Mucosa of gallbladder (tissue), 1 donor: Measurements from ENCODE around the gene GSDMA. TPM values are rescaled to one million over a fixed set of nuclear protein-coding genes. Genes with fewer than 3 reads are reported as not detected.

Source experiments
- DNase-seq: peaks from one replicate; pipeline ENCODE4 v3.0.0-alpha.2; 2020; ENCODE audit warnings: low spot score
- total RNA-seq: library from RNA; stranded (reverse); gene quantifications from one replicate; pipeline ENCODE4 v1.2.1, GENCODE V29; 2021
- donor health status: DM: no; HTN: no; CAD: no.

The GSDMA gene
- total RNA-seq, 1 donor from 2014 or later: not detected

DNA sequence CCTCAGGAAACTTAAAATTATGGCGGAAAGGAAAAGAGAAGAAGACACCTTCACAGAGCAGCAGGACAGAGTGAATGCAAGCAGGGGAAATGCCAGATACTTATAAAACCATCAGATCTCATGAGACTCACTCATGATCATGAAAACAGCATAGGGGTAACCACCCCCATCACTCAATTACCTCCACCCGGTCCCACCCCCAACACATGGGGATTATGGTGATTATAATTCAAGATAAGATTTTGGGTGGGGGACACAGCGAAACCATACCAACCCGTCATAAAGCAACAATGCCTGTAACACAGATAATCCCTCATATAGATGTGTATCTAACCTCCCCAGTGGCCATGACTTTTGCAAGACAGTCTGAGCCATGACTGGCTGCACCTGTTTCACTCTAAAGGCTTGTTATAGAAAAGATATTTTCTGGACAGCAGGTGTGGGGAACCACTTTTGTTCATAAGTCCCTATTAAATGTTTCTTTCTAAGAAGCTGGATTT lies 7.0 kb upstream of the GSDMA start:
- DNase-seq: no peak

DNA sequence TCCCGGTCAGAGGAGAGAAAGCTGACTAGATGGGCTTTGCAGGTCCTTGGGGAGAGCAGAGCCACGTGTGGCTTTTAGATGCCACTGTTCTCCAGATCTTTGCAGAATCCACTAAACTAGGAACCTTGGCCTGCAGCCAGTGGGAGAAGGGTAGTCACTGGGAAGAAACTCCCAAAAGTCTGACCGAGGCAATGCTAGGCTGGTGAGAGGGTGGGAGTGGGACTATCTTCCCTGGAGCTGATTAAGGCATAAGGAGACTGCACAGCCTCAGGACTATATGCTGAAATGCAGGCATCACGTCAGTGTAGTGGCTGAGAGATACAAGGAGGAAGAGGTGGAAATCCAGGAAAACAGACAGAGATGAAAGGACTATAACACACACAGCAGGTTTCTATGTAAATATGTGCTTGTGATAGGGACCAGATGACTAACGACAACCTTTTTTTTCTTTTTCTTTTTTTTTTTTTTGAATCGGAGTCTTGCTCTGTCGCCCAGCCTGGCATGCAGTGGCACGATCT lies 2.2 kb upstream of the GSDMA start:
- no peak for DNase-seq

DNA sequence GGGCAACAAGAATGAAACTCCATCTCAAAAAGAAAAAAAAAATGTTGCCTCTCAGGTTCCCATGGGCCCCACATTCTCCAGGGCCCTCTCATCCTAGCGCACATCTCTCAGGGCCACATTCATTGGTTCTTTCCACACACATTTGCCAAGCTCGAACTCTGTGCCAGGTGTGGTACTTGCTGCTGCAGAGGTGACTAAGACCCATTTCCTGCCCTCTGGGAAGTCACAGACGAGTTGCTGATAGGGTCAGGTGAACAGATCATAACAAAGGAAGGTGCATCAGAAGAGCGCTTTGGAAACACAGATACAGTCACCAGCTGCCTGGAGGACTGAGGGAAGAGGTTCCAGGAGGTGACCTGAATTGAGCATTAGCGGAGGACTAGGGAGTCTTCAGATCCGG lies 1.0 kb downstream of the GSDMA start:
- DNase-seq: no peak

DNA sequence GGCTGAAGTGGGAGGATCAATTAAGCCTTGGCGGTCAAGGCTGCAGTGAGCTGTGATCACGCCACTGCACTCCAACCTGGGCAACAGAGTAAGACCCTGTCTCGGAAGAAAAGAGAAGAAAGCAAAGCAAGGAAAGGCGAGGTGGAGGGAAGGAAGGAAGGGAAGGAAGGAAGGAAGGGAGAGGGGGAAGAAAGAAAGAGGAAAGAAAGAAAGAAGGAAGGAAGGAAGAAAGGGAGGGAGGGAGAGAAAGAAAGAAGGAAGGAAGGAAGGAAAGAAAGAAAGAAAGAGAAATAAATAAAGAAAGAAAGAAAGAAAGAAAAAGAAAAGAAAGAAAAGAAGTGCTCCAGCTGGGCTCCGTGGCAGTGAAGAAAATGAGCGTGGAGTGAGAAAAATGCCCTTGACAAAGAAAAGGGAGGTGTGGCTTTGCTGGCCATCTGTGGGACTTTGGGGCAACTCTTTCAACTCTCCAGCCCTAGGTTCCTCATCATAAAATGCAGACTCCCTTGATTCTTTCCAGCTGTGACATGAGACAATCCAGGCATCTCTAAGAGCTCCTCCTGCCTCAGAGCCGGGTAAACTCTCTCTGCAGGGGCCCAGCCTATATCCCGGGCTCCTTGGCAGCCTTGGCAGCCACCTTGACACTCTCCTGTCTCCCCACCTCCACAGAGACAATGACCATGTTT lies 2.4 kb downstream of the GSDMA start:
- no peak for DNase-seq

DNA sequence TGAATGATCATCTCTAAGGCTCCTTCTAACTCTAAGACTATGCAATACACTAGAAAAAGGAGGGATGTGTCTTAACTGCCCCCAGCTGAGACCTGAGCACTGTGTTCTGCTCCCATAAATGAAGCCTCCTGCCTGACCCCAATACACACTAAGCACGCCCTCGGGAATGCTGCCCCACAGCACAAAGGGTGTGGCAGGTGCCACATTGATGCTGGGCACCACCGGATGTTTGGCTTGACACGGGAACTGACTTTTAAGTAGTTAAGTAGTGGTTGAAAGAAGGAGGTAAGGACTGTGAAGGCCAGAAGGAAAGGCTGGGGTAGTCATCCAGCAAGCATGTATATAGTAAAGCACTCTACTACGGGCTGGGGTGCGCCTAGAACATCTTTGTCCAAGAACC lies 4.0 kb downstream of the GSDMA start:
- DNase-seq: no peak

DNA sequence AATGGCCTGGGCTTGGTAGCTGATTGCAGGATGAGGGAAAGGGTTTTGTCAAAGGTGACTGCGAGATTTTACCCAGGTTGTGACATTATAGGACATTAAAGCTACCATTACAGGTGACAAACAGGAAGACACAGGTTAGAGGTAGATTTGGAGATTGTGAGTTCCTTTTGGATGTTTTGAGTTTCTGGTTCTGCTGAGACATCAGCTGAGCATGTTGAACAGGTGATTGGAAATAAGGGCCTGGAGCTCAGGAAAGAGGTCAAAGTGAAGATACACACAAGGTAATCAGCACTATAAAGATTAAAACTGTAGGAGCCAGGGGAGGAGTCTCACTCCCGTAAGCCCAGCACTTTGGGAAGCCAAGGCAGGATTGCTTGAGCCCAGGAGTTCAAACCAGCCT lies 6.0 kb downstream of the GSDMA start:
- DNase-seq: no peak

DNA sequence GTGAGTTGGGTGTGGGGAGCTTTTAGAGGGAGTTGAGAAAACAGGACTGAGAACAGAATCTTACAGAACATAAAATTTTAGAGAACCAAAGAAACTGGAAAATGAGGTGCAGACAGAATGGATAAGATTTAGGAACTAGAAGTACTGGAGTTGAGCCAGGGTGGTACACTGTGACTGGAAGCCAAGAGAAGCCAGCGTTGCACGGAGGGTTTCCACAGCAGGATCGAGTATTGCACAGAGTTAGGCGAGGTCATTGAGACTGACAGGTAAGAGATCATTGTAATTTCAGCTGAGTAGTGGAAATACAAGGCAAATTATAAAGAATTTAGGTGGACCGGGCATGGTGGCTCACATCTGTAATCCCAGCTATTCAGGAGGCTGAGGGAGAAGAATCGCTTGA lies 6.6 kb downstream of the GSDMA start:
- DNase-seq: no peak

DNA sequence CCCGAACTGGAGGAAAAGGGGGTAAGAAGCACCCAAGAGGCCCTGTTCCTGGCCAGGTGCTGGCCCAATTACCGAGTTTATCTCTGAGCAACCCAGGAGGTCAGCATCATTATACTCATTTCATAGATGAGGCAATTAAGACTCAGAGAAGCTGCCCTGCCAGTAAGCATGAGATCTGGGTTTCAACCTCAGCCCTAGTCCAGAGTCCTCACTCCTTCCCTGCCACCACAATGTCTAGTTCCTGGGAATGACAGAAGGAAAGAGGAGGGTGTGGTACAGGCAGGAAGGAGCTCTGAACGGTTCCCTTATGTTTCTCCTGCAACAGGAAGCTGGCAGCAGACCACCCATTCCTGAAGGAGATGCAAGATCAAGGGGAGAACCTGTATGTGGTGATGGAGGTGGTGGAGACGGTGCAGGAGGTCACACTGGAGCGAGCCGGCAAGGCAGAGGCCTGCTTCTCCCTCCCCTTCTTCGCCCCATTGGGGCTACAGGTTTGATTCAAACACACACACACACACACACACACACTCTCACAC lies 7.4 kb downstream of the GSDMA start:
- no peak for DNase-seq

DNA sequence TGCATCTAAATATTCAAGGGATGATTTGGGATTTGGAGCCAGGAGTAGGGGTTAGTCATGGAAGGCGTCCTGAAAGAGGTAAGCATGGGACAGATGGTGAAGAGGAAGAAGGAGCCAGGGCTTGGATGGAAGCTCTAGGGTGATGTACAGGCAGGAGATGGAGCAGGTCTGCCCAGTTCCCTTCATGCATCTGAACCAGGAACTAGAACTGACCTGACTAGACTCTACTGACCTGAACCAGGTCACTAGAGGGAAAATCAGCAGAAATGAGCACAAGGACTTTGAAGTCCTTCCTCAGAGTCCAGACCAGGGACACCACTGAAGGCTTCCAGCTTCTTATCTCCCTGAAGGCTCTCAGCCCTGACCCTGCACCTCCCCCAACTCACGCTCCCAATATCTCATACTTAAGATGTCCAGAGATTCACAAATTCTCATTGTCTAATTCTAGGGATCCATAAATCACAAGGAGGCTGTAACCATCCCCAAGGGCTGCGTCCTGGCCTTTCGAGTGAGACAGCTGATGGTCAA lies 8.3 kb downstream of the GSDMA start:
- DNase-seq: no peak

DNA sequence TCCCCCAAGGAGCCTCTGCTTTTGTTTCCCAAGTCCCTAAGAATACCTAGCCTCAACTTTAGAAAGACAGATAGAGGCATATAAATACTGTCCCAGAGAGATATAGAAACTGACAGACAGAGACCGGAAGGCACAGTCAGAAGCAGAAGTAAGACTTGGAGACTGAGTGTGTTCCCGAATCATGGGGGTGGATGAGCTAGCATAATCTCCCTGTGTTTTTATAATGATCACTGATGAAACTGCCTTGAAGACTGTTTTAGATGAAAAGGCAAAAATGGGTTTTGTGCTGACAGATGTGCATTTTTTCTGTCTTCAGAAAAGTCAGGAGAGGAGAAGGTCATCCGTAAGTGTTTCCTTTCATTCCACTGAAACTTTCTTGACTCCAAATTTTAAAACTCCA lies 9.5 kb downstream of the GSDMA start:
- no peak for DNase-seq

DNA sequence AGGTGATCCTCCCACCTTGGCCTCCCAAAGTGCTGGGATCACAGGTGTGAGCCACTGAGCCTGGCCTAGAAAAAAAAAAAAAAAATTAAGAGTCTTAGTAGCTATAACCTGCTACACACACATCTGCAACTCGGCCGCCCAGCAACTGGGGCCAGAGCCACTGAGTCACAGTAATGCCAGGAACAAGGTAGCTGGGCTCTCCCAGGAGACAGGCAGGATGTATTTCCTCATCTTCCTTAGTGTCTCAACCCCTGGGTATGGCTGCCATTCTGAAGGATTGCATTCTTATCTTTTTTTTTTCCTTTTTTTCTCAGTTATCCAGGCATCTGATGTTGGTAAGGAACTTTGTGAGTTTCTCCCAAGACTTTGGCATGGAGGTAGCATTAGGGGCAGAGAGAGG lies 10.7 kb downstream of the GSDMA start:
- DNase-seq: no peak

DNA sequence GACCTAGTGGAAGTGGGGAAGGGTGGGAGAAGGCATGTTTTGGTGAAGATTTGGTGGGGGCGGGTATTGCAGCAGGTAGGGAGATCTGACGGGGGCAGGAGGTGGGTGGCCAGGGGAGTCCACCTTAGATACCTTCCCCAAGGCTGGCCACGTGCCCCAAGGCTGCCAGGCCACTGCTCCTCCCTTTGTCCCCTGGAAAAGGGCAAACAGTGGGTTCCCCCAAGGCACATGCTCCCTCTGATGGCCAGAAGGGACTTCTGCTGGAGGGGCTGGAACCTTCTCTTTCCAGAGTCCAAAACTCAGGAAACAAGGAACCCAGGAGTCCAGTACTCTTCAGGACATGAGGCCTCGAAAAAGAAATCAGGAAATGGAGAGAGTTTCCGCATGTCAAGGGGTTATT lies 11.6 kb downstream of the GSDMA start:
- DNase-seq: no peak

DNA sequence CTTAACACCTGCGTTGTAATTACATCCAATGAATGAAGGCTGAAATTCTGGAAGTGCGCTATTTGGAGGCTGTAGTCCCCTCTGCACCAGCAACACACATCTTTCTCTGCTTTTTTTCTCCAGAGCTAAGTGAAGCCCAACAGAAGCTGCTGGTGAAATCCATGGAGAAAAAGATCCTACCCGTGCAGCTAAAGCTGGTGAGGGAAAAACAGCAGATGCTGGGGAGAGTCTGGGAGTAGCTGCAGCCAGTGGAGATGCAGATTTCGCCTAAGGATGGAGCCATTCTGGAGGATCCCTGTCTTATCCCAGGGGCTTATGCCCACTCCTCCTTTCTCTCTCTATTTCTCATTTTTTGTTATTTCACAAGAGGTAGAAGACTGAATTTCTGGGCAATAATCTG lies 13.0 kb downstream of the GSDMA start:
- DNase-seq: no peak

DNA sequence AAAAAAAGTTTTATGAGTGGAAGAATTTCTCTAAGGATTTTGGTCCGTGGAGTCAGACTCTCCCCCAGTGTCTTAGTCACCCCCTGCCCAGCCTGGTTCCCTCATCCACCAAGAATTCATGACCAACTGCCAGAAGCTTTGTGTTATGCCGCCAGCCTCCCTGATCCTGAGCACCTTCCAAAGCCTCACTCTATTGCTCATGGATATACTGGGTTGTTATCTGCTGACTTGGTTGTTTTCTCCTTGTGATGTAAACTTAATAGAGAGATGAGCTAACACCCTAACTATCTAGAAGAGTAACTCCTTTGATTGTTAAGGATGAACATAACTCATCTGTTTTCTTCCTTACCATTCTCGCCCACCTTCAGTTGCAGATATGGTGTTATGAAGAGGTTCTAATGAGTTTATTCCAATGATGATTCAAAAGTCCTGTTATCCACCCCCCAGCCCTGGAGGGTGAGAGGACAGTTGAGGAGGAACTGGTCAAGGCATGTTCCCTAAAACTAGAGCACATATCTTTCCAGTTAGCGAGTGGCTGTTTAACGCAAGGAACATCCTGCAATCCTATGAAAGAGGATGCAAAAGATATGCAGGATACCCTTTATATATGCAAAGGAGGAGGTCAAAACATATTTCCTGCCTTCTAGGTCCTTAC lies 16.3 kb downstream of the GSDMA start:
- DNase-seq: no peak

DNA sequence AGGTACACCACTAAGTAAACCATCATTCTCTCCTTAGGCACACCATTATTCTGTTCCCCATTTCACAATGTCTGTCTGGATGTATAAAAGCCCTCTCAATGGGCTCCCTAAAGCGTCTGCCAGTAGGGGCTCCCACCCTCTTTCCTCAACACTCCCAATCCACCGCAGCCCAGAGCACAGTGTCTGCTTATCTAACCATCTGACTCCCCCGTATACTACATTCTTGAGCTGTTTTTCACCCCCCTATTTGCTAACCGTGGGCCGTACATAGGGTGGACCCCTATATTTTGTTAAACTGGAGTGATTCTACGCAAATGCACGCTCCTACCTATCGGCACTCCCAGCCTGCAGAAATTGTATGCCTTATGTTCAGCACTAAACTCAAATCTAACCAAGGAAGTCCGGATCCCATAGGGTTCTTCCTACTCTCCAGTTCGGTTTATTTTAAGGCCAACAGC lies 17.1 kb downstream of the GSDMA start:
- no peak for DNase-seq

DNA sequence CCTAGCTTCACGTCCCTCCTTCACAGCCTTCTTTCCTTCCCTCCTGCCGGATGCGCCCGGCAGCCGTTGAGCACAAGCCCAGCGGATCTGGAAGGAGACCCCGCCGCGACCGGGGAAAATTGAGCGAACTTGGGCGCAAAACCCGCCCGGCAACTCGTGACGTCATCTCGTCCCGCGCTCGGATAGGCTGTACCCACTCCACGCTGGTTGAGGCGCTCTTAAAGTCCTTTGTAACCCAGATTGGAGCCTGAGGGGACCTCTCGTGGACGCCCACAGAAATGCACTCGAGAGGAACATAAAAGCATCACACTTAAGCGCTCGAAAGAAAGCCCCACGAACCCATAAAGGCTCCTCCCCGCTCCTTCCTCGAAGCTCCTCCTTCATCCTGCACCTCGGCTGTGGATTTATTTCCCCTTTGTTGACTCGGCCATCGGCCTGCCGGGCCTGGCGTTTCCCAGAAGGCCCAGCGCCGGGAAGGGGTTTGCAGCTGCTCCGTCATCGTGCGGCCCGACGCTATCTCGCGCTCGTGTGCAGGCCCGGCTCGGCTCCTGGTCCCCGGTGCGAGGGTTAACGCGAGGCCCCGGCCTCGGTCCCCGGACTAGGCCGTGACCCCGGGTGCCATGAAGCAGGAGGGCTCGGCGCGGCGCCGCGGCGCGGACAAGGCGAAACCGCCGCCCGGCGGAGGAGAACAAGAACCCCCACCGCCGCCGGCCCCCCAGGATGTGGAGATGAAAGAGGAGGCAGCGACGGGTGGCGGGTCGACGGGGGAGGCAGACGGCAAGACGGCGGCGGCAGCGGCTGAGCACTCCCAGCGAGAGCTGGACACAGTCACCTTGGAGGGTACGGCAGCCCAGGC lies 17.8 kb downstream of the GSDMA start, which contains the start of gene PSMD3:
Gene PSMD3, plus strand, starts transcription at position 457 of the 856 bp plus-strand sequence. Its CDS starts 164 bp downstream, at position 621.
- DNase-seq: peak; percentile 100

DNA sequence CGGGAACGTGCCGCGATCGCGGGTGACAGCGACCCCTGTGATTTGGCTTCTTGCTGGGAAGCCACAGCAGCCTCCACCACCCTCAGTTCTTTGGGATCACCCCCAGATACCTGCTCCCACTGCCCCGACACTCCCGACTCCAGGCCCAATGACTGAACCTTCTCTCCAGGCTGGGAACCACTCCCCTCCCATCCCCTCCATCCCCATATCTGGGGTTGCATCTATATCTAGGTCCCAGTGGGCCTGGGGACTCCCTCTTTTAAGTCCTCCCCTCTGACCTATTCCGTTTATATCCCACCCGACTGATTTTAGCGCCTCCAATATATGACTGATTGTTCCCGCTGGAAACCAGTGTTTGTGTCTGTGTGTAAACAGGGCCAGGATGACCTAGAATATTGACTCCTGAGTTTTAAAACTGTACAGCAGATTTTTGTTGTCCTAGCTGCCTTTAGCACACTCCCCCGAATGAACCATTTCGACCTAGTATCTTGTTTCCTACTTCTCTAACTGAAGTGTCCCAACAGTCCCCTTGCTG lies 18.5 kb downstream of the GSDMA start:
- no peak for DNase-seq

DNA sequence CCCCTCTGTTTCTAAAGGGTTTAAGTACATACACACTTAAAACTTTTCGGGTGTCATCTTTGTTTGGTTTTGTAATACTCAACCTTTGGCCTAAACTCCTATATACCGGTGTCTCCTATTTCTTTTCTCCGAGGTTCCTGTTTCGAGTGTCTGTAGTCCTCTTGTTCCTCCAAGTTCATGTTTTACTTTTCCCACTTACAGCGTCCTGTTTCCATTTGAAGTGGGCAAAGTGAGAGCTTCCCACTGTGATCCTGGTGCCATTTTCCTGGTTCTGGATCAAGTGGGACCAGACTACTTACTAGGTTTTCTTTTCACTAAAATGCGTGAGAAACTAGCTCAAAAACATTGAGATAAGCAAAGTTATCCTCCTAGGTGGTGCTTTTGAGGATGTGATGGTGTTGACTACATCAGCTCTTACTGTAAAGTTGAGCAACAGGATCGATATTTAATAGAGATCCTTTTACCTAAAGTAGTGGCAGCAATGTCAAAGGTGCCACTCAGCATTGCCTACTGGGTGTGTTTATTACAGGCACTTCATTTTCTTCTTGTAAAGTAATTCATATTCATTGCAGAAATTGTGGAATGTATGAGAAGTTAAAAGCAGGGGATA lies 19.1 kb downstream of the GSDMA start:
- no peak for DNase-seq

DNA sequence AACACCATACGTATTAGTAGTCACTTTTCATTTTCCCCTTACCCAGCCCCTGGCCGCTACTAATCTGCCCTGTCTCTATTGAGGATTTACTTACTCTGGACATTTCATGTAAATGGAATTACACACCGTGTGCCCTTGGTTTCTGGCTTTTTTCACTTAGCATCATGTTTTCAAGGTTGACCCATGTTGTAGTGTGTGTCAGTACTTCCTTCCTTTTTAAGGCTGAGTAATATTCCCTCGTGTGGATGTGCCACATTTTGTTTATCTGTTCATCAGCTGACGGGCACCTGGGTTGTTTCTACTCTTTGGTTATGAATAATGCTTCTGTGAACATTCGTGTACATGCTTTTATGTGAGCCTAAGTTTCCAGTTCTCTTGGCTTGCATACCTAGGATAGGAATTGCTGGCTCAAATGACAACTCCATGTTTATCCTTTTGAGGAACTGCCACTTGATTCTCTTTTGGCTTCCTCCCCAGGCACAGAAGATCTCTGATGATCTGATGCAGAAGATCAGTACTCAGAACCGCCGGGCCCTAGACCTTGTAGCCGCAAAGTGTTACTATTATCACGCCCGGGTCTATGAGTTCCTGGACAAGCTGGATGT lies 25.5 kb downstream of the GSDMA start:
- DNase-seq: no peak

DNA sequence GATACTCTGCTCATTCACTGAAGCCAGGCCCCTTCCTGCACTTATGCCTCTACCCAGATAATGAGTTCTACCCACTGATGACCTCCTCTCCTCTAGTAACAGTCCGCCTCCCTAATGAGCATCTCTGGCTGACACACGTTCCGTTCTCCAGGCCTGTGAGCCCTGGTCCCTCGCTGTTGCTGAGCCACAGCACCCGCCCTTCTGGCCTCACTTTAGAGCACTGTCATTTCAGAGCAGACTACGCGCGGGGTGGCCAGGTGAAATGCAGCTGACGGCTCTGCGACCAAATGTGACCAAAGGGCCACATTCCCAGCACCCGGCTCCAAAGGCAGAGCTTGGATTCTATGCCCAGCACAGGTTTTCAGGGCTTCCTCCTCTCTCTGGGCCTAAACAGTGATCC lies 31.6 kb downstream of the GSDMA start:
- DNase-seq: no peak

DNA sequence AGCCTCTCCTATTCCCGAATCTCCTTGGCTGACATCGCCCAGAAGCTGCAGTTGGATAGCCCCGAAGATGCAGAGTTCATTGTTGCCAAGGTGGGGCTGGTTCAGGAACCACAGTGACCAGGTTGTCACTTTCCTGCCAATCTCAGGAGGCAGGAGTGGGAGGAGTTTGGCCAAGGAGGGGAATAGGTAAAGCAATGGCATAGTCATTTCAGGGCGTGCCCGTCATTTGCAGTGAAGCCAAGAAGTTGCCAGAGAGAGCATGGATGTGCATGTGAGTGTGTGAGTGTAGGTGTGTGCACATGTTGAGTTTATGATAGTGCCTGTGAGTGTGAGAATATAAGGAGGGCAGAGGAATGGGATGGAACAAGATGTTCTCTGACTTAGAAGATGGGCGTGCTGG lies 32.6 kb downstream of the GSDMA start:
- DNase-seq: no peak
